Measurements from ENCODE around the gene ZFYVE27. TPM values are rescaled to one million over a fixed set of nuclear protein-coding genes. Genes with fewer than 3 reads are reported as not detected.

ZFYVE27 gene
- total RNA-seq (2021) (23.2 to 26.9 TPM (median 26.0 TPM) in 3 replicates), Bru-seq, nascent RNA (percentile 82 among the genes with signal in this experiment)
- long read RNA-seq, experiment 1, transcript ZFYVE27-203 (12 exons, 2,997 nt), result major isoform, 11 of 123 reads
- long read RNA-seq, experiment 1, partial matches to known transcripts, result 15 of 123 reads
- long read RNA-seq, experiment 1, other reads (novel, unspliced or antisense), result 95 of 123 reads
- long read RNA-seq, experiment 2, partial matches to known transcripts, result 4 of 24 reads
- long read RNA-seq, experiment 2, other reads (novel, unspliced or antisense), result 20 of 24 reads
- long read RNA-seq, experiment 3, partial matches to known transcripts, result 1 of 11 reads
- long read RNA-seq, experiment 3, other reads (novel, unspliced or antisense), result 7 of 11 reads

- DNase-seq (ENCODE audit: low spot score) (peak; percentile 98), ATAC-seq (peak; percentile 92)
- Mint-ChIP-seq H3K27me3 (ENCODE audit: low read depth) (peaks cover 34% of the 10 kb centered on the region), H3K27ac (peak within 1 kb of the TSS; percentile 90), H3K9me3 (peaks cover 14% of the 10 kb centered on the region), H3K4me3 (peak within 1 kb of the TSS; percentile 87), H3K36me3 (peaks cover 34% of the 10 kb centered on the region), H3K4me1 (peaks cover 10% of the 10 kb centered on the region)
- POLR2A ChIA-PET, result interaction anchor here (0.8 to 1.5 kb wide), 5 partner anchors 22 to 336 kb away, joined by 3 to 17 read pairs (median 4); partner anchors contain the start of genes AVPI1, MARVELD1 and RRP12
- CTCF ChIA-PET, result interaction anchor here (0.8 to 4.8 kb wide), 14 partner anchors 8 to 97 kb away, joined by 3 to 36 read pairs (median 4); partner anchors contain the start of gene AVPI1
- TF ChIP-seq, protein P1, sequence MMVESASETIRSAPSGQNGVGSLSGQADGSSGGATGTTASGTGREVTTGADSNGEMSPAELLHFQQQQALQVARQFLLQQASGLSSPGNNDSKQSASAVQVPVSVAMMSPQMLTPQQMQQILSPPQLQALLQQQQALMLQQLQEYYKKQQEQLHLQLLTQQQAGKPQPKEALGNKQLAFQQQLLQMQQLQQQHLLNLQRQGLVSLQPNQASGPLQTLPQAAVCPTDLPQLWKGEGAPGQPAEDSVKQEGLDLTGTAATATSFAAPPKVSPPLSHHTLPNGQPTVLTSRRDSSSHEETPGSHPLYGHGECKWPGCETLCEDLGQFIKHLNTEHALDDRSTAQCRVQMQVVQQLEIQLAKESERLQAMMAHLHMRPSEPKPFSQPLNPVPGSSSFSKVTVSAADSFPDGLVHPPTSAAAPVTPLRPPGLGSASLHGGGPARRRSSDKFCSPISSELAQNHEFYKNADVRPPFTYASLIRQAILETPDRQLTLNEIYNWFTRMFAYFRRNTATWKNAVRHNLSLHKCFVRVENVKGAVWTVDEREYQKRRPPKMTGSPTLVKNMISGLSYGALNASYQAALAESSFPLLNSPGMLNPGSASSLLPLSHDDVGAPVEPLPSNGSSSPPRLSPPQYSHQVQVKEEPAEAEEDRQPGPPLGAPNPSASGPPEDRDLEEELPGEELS (CRISPR knock-in tag; IDR thresholded peaks at IDR 0.05), result peak; percentile 100
- TF ChIP-seq, protein P2, sequence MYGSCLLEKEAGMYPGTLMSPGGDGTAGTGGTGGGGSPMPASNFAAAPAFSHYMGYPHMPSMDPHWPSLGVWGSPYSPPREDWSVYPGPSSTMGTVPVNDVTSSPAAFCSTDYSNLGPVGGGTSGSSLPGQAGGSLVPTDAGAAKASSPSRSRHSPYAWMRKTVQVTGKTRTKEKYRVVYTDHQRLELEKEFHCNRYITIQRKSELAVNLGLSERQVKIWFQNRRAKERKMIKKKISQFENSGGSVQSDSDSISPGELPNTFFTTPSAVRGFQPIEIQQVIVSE (CRISPR knock-in tag; IDR thresholded peaks at IDR 0.05; ENCODE audit: borderline replicate concordance), result no peak
- TF ChIP-seq MYBL2 (CRISPR knock-in tag; IDR thresholded peaks at IDR 0.05) (peak; percentile 99), ZBTB21 (CRISPR knock-in tag; IDR thresholded peaks at IDR 0.05; ENCODE audit: borderline replicate concordance) (peak; percentile 98), NFE2L1 (CRISPR knock-in tag; IDR thresholded peaks at IDR 0.05) (peak; percentile 100), ESRRA (CRISPR knock-in tag; IDR thresholded peaks at IDR 0.05; ENCODE audit: borderline replicate concordance) (peak; percentile 99), ZNF317 (CRISPR knock-in tag; IDR thresholded peaks at IDR 0.05; ENCODE audit: borderline replicate concordance, low read depth) (peak; percentile 91), MXD4 (CRISPR knock-in tag; IDR thresholded peaks at IDR 0.05; ENCODE audit: borderline replicate concordance) (no peak), ZNF671 (CRISPR knock-in tag; IDR thresholded peaks at IDR 0.05) (no peak), RORB (CRISPR knock-in tag; IDR thresholded peaks at IDR 0.05) (no peak), HMGA2 (CRISPR knock-in tag; IDR thresholded peaks at IDR 0.05) (0 out of 2 replicates have a peak, but pooled peaks have one; percentile 37), CTCF (IDR thresholded peaks at IDR 0.05) (no peak), ZNF423 (CRISPR knock-in tag; IDR thresholded peaks at IDR 0.05) (peak; percentile 54; the same call in 1 of the 2 replicates), EMX1 (CRISPR knock-in tag; IDR thresholded peaks at IDR 0.05) (no peak), PRDM15 (CRISPR knock-in tag; IDR thresholded peaks at IDR 0.05) (peak; percentile 83), ZNF416 (CRISPR knock-in tag; IDR thresholded peaks at IDR 0.05) (no peak), SP1 (CRISPR knock-in tag; conservative IDR thresholded peaks at IDR 0.05) (peak; percentile 94), ZNF425 (CRISPR knock-in tag; conservative IDR thresholded peaks at IDR 0.05) (no peak)
- TF ChIP-seq, protein P3, sequence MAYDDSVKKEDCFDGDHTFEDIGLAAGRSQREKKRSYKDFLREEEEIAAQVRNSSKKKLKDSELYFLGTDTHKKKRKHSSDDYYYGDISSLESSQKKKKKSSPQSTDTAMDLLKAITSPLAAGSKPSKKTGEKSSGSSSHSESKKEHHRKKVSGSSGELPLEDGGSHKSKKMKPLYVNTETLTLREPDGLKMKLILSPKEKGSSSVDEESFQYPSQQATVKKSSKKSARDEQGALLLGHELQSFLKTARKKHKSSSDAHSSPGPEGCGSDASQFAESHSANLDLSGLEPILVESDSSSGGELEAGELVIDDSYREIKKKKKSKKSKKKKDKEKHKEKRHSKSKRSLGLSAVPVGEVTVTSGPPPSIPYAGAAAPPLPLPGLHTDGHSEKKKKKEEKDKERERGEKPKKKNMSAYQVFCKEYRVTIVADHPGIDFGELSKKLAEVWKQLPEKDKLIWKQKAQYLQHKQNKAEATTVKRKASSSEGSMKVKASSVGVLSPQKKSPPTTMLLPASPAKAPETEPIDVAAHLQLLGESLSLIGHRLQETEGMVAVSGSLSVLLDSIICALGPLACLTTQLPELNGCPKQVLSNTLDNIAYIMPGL (CRISPR knock-in tag; IDR thresholded peaks at IDR 0.05), result peak; percentile 99
- TF ChIP-seq, protein P4, sequence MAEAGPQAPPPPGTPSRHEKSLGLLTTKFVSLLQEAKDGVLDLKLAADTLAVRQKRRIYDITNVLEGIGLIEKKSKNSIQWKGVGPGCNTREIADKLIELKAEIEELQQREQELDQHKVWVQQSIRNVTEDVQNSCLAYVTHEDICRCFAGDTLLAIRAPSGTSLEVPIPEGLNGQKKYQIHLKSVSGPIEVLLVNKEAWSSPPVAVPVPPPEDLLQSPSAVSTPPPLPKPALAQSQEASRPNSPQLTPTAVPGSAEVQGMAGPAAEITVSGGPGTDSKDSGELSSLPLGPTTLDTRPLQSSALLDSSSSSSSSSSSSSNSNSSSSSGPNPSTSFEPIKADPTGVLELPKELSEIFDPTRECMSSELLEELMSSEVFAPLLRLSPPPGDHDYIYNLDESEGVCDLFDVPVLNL (CRISPR knock-in tag; IDR thresholded peaks at IDR 0.05; ENCODE audit: borderline replicate concordance, low read depth), result peak; percentile 90
Measured at GRCh38 chr10:97736902-97737769, at the start of gene ZFYVE27. TSS of gene ZFYVE27 (plus strand) at chr10:97737128. CDS start at chr10:97738478, 1,350 bp downstream.

All from WTC11 (cell line).